Upper lobe of right lung (tissue), 1 donor: Measurements from ENCODE around the gene GUCA2B. TPM values are rescaled to one million over a fixed set of nuclear protein-coding genes. Genes with fewer than 3 reads are reported as not detected.
A peak's percentile ranks its signal among the peaks of the same experiment; 100 is the strongest.

Experiments
- ATAC-seq: fragments of 200-7000 bp; cut with Tn5 transposase; one replicate; pipeline ENCODE4 v1.9.1; 2020; ENCODE audit warnings: mild to moderate bottlenecking, moderate library complexity
- DNase-seq: peaks from one replicate; pipeline ENCODE4 v3.0.0-alpha.2; 2020
- H3K27ac ChIP-seq: fragments of 200-600 bp; one replicate; pipeline ENCODE4 v1.8.0; 2022
- H3K27me3 ChIP-seq: fragments of 200-600 bp; one replicate; pipeline ENCODE4 v1.8.0; 2022; ENCODE audit warnings: mild to moderate bottlenecking
- H3K36me3 ChIP-seq: fragments of 200-600 bp; one replicate; pipeline ENCODE4 v1.8.0; 2022
- H3K4me1 ChIP-seq: fragments of 200-600 bp; one replicate; pipeline ENCODE4 v1.8.0; 2022
- H3K4me3 ChIP-seq: fragments of 200-600 bp; one replicate; pipeline ENCODE4 v1.8.0; 2022; ENCODE audit warnings: mild to moderate bottlenecking
- H3K9me3 ChIP-seq: fragments of 200-600 bp; one replicate; pipeline ENCODE4 v1.8.0; 2022
- intact Hi-C: fragments of 100-400 bp; cut with DNase I; formaldehyde crosslinking; loops from one replicate; pipeline ENCODE4 v1.11.0; 2022
- total RNA-seq: library from RNA; stranded (reverse); fragmentation: NEBNext Ultra II Directional; extraction: Animal tissue kit (Norgen Biotek cat#: 25700); gene quantifications from one replicate; pipeline ENCODE4 v1.2.1, GENCODE V29; 2021
- TF ChIP-seq, protein P1 (sequence below): fragments of 200-600 bp; IDR thresholded peaks from one replicate; pipeline ENCODE4 v1.8.0; 2022; ENCODE audit warnings: antibody characterized with exemption
- donor health status: DM: no; HTN: yes; CAD: no; lungs with severe emphysema.

Gene GUCA2B
- total RNA-seq, 1 donor from 2014 or later = not detected

- TF ChIP-seq, protein P1, sequence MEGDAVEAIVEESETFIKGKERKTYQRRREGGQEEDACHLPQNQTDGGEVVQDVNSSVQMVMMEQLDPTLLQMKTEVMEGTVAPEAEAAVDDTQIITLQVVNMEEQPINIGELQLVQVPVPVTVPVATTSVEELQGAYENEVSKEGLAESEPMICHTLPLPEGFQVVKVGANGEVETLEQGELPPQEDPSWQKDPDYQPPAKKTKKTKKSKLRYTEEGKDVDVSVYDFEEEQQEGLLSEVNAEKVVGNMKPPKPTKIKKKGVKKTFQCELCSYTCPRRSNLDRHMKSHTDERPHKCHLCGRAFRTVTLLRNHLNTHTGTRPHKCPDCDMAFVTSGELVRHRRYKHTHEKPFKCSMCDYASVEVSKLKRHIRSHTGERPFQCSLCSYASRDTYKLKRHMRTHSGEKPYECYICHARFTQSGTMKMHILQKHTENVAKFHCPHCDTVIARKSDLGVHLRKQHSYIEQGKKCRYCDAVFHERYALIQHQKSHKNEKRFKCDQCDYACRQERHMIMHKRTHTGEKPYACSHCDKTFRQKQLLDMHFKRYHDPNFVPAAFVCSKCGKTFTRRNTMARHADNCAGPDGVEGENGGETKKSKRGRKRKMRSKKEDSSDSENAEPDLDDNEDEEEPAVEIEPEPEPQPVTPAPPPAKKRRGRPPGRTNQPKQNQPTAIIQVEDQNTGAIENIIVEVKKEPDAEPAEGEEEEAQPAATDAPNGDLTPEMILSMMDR = no peak
- Histone ChIP-seq H3K4me1 (peaks cover 44% of the 10 kb centered on the region), H3K9me3 (no peaks in the 10 kb centered on the region), H3K36me3 (peaks cover 5% of the 10 kb centered on the region), H3K27me3 (no peaks in the 10 kb centered on the region), H3K4me3 (no peak overlapping the region), H3K27ac (no peak overlapping the region)
- no peak for ATAC-seq
- intact Hi-C loops = no loop called here
- DNase-seq = peak; percentile 48
These were observed 25.0 kb downstream of the GUCA2B start for GRCh38 chr1:42178249-42178648.

DNA sequence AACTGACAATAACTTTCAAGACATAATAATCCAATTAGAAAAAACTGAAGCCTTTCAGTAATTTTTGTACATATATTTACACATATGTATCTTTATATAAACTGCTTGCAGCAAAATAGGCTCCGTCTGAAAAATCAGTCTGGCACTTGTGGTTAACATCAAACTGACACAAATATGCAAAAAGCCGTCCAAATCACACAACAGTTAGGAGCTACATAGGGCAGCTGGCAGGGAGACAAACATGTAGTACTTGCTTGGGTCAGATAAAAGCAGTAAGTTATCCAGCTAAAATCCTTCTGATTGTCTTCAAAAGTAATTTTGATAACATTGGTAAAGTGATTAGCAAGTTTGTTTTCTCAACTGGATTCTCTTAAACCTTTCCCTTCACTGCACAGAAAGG lies 26.1 kb downstream of the GUCA2B start:
- Histone ChIP-seq H3K4me3 (no peak overlapping the region), H3K4me1 (peaks cover 34% of the 10 kb centered on the region), H3K27me3 (no peaks in the 10 kb centered on the region), H3K9me3 (no peaks in the 10 kb centered on the region), H3K36me3 (peaks cover 9% of the 10 kb centered on the region), H3K27ac (no peak overlapping the region)
- intact Hi-C loops = no loop called here
- ATAC-seq = peak; percentile 18
- no peak for DNase-seq
- TF ChIP-seq, protein P1 = no peak

GRCh38 chr1:42179900-42180329 lies 26.7 kb downstream of the GUCA2B start:
- Histone ChIP-seq H3K4me1 (peaks cover 34% of the 10 kb centered on the region), H3K36me3 (peaks cover 15% of the 10 kb centered on the region), H3K27me3 (no peaks in the 10 kb centered on the region), H3K27ac (no peak overlapping the region), H3K4me3 (no peak overlapping the region), H3K9me3 (no peaks in the 10 kb centered on the region)
- TF ChIP-seq, protein P1 = no peak
- ATAC-seq (no peak), DNase-seq (no peak)
- intact Hi-C loops = no loop called here

- Histone ChIP-seq H3K27me3 (no peaks in the 10 kb centered on the region), H3K4me3 (no peak overlapping the region), H3K27ac (no peak overlapping the region), H3K36me3 (peaks cover 20% of the 10 kb centered on the region), H3K4me1 (peaks cover 37% of the 10 kb centered on the region), H3K9me3 (no peaks in the 10 kb centered on the region)
- TF ChIP-seq, protein P1 = no peak
- DNase-seq (no peak), ATAC-seq (no peak)
- intact Hi-C loops = no loop called here
These were observed 28.5 kb downstream of the GUCA2B start for GRCh38 chr1:42181687-42182086.

DNA sequence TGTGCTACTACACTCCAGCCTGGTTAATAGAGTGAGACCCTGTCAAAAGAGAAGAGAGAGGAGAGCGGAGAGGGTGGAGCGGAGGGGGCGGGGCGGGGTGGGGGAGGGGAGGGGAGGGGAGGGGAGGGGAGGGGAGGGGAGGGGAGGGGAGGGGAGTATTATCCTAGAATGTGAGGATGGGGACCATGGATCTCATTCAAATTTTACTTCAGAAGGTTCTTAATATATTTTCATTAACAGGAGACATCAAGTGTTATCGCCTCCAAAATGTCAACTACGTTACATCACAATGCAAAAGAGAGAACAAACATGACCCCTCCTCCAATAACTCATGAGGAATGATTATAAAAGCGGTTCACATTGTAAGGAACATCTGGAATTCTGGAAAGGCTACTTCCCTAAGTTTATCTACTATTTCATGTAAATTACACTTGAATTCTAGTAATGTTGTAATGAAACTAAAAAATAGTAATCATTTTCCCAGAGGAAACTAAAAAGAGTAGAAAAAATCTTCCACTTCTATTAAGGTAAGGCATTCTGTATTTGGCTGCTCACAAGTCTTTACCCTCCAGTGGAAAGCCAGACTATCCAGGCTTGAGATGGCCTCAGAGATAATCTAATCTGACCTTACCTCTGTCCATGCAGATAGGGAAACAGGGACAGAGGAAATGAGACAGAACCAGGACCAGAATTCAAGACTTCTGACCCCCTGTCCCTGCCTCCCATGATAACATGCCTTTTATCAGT lies 30.2 kb downstream of the GUCA2B start:
- intact Hi-C loops = no loop called here
- H3K4me3 ChIP-seq = no peak overlapping the region
- peaks cover 28% of the 10 kb centered on the region for H3K36me3 ChIP-seq
- H3K9me3 ChIP-seq = no peaks in the 10 kb centered on the region
- peaks cover 22% of the 10 kb centered on the region for H3K4me1 ChIP-seq
- no peaks in the 10 kb centered on the region for H3K27me3 ChIP-seq
- ATAC-seq (no peak), DNase-seq (no peak)
- TF ChIP-seq, protein P1 = no peak
- H3K27ac ChIP-seq = no peak overlapping the region

- no peak overlapping the region for H3K27ac ChIP-seq
- H3K27me3 ChIP-seq = no peaks in the 10 kb centered on the region
- H3K4me1 ChIP-seq = peaks cover 18% of the 10 kb centered on the region
- no peaks in the 10 kb centered on the region for H3K9me3 ChIP-seq
- no peak for DNase-seq
- H3K36me3 ChIP-seq = peaks cover 33% of the 10 kb centered on the region
- TF ChIP-seq, protein P1 = no peak
- no peak for ATAC-seq
- intact Hi-C loops = no loop called here
- no peak overlapping the region for H3K4me3 ChIP-seq
These were observed 30.7 kb downstream of the GUCA2B start for GRCh38 chr1:42183957-42184268.
